OCI-LY1 (cell line): ENCODE data around the gene KIF25.

ENCODE experiments used
- CTCF ChIP-seq: fragments of 200-600 bp; sonication (generic), shearing (Covaris generic); IDR thresholded peaks from 2 replicates; pipeline ENCODE4 v1.5.1; 2017; ENCODE audit warnings: mild to moderate bottlenecking, antibody characterized with exemption, low read length, moderate library complexity, mixed read lengths
- EZH2 ChIP-seq: fragments of 200-600 bp; sonication (generic), shearing (Covaris generic); IDR thresholded peaks from 2 replicates; pipeline ENCODE4 v1.8.0; 2017; ENCODE audit warnings: borderline replicate concordance, mixed run types, mild to moderate bottlenecking, antibody characterized with exemption, low read length, moderate library complexity, mixed read lengths

GRCh38 chr6:168013250-168013915 is 15.9 kb downstream of the KIF25 start:
- TF ChIP-seq CTCF (no peak), EZH2 (no peak)
